H1 (cell line): ENCODE results near the gene FAM209A. TPM values are rescaled to one million over a fixed set of nuclear protein-coding genes. Genes with fewer than 3 reads are reported as not detected.

Experiments
- CHD7 ChIP-seq: fragments of 300-600 bp; sonication (generic); IDR thresholded peaks from 2 replicates; pipeline ENCODE4 v1.7.1; 2012; ENCODE audit warnings: low read length, moderate library complexity, mild to moderate bottlenecking, inconsistent platforms; ENCODE audit not compliant: insufficient replicate concordance
- POU5F1 ChIP-seq: IDR thresholded peaks from 2 replicates; pipeline ENCODE4 v1.6.1; 2011; ENCODE audit warnings: low read depth, mild to moderate bottlenecking, low read length, moderate library complexity
- TAF7 ChIP-seq: optimal IDR thresholded peaks from 2 replicates; pipeline ENCODE3; 2011; ENCODE audit warnings: low read depth, mild to moderate bottlenecking, inconsistent platforms, low read length, moderate library complexity, borderline replicate concordance
- TCF12 ChIP-seq: IDR thresholded peaks from 2 replicates; pipeline ENCODE4 v1.6.1; 2011; ENCODE audit warnings: low read depth, mild to moderate bottlenecking, low read length
- polyA plus RNA-seq, 7 experiments: library from polyadenylated mRNA; depleted of rRNA in 3 of 7; stranded (reverse) in 5 of 7; unstranded in 2 of 7; fragments of >200 nt in 5 of 7; fragments of 200-250 nt in 2 of 7; gene quantifications; 1 replicate in 5 of 7; 2 replicates in 1 of 7; 4 replicates in 1 of 7; pipeline versions ENCODE4 v1.2.1 to v1.2.3, GENCODE V29; 2011 to 2013; ENCODE audit warnings: missing spikeins in 2 of 7, mixed read lengths in 2 of 7
- total RNA-seq: library from RNA; stranded (reverse); fragmentation: NEBNext Ultra II Directional; extraction: Animal tissue kit (Norgen Biotek cat#: 25700); gene quantifications from 2 replicates; pipeline ENCODE4 v1.2.1, GENCODE V29; 2021

Gene FAM209A
- total and polyA plus RNA-seq, 2 of the 8 experiments (the other 6 are each of a cell fraction or from before 2014, with no cell fraction given) = 0.15 TPM; not detected in 1

DNA sequence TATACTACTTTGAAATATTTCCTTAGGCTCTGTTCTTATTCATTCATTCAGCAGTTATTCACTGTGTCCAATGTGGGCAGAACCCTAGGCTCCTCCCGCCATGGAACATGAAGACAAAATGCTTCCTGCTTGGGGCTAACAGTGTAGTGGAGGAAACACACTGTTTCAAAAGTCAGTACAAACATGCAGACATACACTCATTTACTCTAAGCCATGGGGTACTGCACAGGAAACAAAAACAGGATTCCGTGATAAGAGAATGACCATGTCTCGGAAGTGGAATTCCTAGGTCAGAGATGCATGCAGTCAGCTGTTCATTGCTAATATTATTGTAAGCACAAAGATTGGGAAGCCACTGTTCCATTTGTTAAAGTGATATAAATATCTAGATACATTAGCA, 18.4 kb upstream of the FAM209A start (continued):
- TF ChIP-seq CHD7 = no peak
- no peak for TF ChIP-seq POU5F1
- no peak for TF ChIP-seq TAF7
- no peak for TF ChIP-seq TCF12
